BJ (cell line): ENCODE results near the gene HOXA5. TPM values are rescaled to one million over a fixed set of nuclear protein-coding genes. Genes with fewer than 3 reads are reported as not detected.
A peak's percentile ranks its signal among the peaks of the same experiment; 100 is the strongest.

Experiments used
- CTCF ChIA-PET: fragments of 350-600 bp; formaldehyde crosslinking; extraction: SDS; loops from one replicate; lab custom pipeline; 2021; ENCODE audit warnings: antibody characterized with exemption, inconsistent platforms; lab: Yijun Ruan, JAX
- POLR2A ChIA-PET: fragments of 300-600 bp; sonication (Branson Sonifier 250); formaldehyde crosslinking; extraction: SDS; loops from one replicate; lab custom pipeline; 2021; ENCODE audit warnings: antibody characterized with exemption; lab: Charles Lee
- DNase-seq: peaks from one replicate; pipeline ENCODE4 v3.0.0-alpha.2; 2011; ENCODE audit warnings: low read depth
- H3K27me3 ChIP-seq: 2 replicates; pipeline ENCODE4 v1.6.0; 2011; ENCODE audit warnings: low read length; ENCODE audit not compliant: control insufficient read depth, insufficient read depth
- H3K36me3 ChIP-seq: 2 replicates; pipeline ENCODE4 v1.5.1; 2011; ENCODE audit warnings: low read length; ENCODE audit not compliant: control insufficient read depth, insufficient read depth
- H3K4me3 ChIP-seq: 2 replicates; pipeline ENCODE4 v1.5.1; 2011; ENCODE audit warnings: low read depth, mild to moderate bottlenecking, control low read depth, low read length
- CTCF ChIP-seq: IDR thresholded peaks from 2 replicates; pipeline ENCODE4 v1.5.1; 2011; ENCODE audit warnings: low read depth, mild to moderate bottlenecking, control low read depth, inconsistent platforms, low read length, moderate library complexity; ENCODE audit not compliant: insufficient read depth
- polyA plus RNA-seq: library from polyadenylated mRNA; depleted of rRNA; stranded (reverse); fragments of >200 nt; gene quantifications from 2 replicates; pipeline ENCODE4 v1.2.3, GENCODE V29; 2011

HOXA5 gene
- polyA plus RNA-seq, 1 experiment, result 1.2 TPM

GRCh38 chr7:27142580-27143022, 880 bp downstream of the HOXA5 start:
- POLR2A ChIA-PET, result interaction anchor here (0.6 kb wide), 1 partner anchor 431 kb away, joined by 3 read pairs; no protein-coding TSS in a partner anchor
- peaks cover 1% of the 10 kb centered on the region; the same call in 1 of the 2 replicates for H3K36me3 ChIP-seq
- no peak for TF ChIP-seq CTCF
- no peak for DNase-seq
- no peaks in the 10 kb centered on the region for H3K27me3 ChIP-seq
- CTCF ChIA-PET, result interaction anchor here (0.9 to 5.9 kb wide), 15 partner anchors 8 to 777 kb away, joined by 4 to 59 read pairs (median 11); partner anchors contain the start of genes HOXA3, HOXA4 and HOXA7
- peak overlapping the region; percentile 50 for H3K4me3 ChIP-seq

- DNase-seq, result no peak
- H3K36me3 ChIP-seq, result peaks cover 1% of the 10 kb centered on the region; the same call in 1 of the 2 replicates
- ChIA-PET CTCF (interaction anchor here (0.9 to 5.9 kb wide), 12 partner anchors 8 to 777 kb away, joined by 4 to 59 read pairs (median 10); partner anchors contain the start of genes HOXA3 and HOXA4), POLR2A (interaction anchor here (0.6 kb wide), 1 partner anchor 430 kb away, joined by 3 read pairs; no protein-coding TSS in a partner anchor)
- H3K4me3 ChIP-seq, result peak overlapping the region; percentile 50
- no peaks in the 10 kb centered on the region for H3K27me3 ChIP-seq
- TF ChIP-seq CTCF, result no peak
Observed at GRCh38 chr7:27141923-27142579, 1.4 kb downstream of the HOXA5 start.

- ChIA-PET CTCF (interaction anchor here (1.0 to 5.9 kb wide), 5 partner anchors 9 to 287 kb away, joined by 3 to 59 read pairs (median 7); partner anchors contain the start of gene HOXA4), POLR2A (no interaction called here)
- H3K36me3 ChIP-seq, result peaks cover 1% of the 10 kb centered on the region; the same call in 1 of the 2 replicates
- no peak for TF ChIP-seq CTCF
- no peaks in the 10 kb centered on the region for H3K27me3 ChIP-seq
- DNase-seq, result no peak
- no peak overlapping the region for H3K4me3 ChIP-seq
Observed at GRCh38 chr7:27141137-27141922, 2.2 kb downstream of the HOXA5 start.

- ChIA-PET POLR2A (no interaction called here), CTCF (interaction anchor here (1.0 to 5.9 kb wide), 5 partner anchors 9 to 286 kb away, joined by 3 to 59 read pairs (median 7); partner anchors contain the start of gene HOXA4)
- no peak for DNase-seq
- H3K36me3 ChIP-seq, result no peaks in the 10 kb centered on the region
- no peaks in the 10 kb centered on the region for H3K27me3 ChIP-seq
- H3K4me3 ChIP-seq, result no peak overlapping the region
- no peak for TF ChIP-seq CTCF
Observed at GRCh38 chr7:27140126-27140857, 3.2 kb downstream of the HOXA5 start.
